GM19023 (cell line): ENCODE results near the gene ZBTB3.
A peak's percentile ranks its signal among the peaks of the same experiment; 100 is the strongest.
"Not testable (repeated sequence)": the region's sequence is repeated elsewhere in the genome, so short reads cannot be mapped to it uniquely, and the experiment has no call there.

Experiments
- ATAC-seq: cut with Tn5 transposase; IDR thresholded peaks from one replicate; pipeline ENCODE4 v1.9.1; 2021; ENCODE audit warnings: mild to moderate bottlenecking, moderate library complexity; ENCODE audit not compliant: unreplicated experiment

Gene ZBTB3

GRCh38 chr11:62757846-62758788 lies 4.2 kb upstream of the ZBTB3 start:
- no peak for ATAC-seq

GRCh38 chr11:62755086-62755615 lies 1.2 kb upstream of the ZBTB3 start:
- no peak for ATAC-seq

- ATAC-seq = no peak
These were observed 795 bp downstream of the ZBTB3 start for GRCh38 chr11:62752994-62753735.

- no peak for ATAC-seq
These were observed 1.7 kb downstream of the ZBTB3 start for GRCh38 chr11:62752177-62752785.

GRCh38 chr11:62749931-62750330 lies 4.0 kb downstream of the ZBTB3 start:
- ATAC-seq = not testable (repeated sequence)

GRCh38 chr11:62747475-62748160 lies 6.3 kb downstream of the ZBTB3 start:
- no peak for ATAC-seq

GRCh38 chr11:62737196-62737595 lies 16.8 kb downstream of the ZBTB3 start:
- no peak for ATAC-seq

- ATAC-seq = no peak
These were observed 21.1 kb downstream of the ZBTB3 start for GRCh38 chr11:62732830-62733229.

- ATAC-seq = not testable (repeated sequence)
These were observed 23.9 kb downstream of the ZBTB3 start for GRCh38 chr11:62730076-62730475.

GRCh38 chr11:62728171-62728988 lies 25.6 kb downstream of the ZBTB3 start, which contains the start of gene TTC9C:
TSS of gene TTC9C (plus strand) at chr11:62728486. CDS start at chr11:62728849, 363 bp downstream.
- ATAC-seq = peak; percentile 16

GRCh38 chr11:62727872-62728170 lies 26.1 kb downstream of the ZBTB3 start:
- peak; percentile 49 for ATAC-seq

GRCh38 chr11:62727165-62727871 lies 26.6 kb downstream of the ZBTB3 start, which contains the start of gene HNRNPUL2:
TSS of gene HNRNPUL2 (minus strand) at chr11:62727457. CDS start at chr11:62727156, 301 bp downstream.
- ATAC-seq = peak; percentile 74

- ATAC-seq = no peak
These were observed 27.1 kb downstream of the ZBTB3 start for GRCh38 chr11:62726915-62727164.

GRCh38 chr11:62726156-62726914 lies 27.6 kb downstream of the ZBTB3 start:
- ATAC-seq = no peak

GRCh38 chr11:62725646-62726045 lies 28.3 kb downstream of the ZBTB3 start:
- no peak for ATAC-seq

GRCh38 chr11:62724171-62724570 lies 29.8 kb downstream of the ZBTB3 start:
- ATAC-seq = no peak

- no peak for ATAC-seq
These were observed 32.0 kb downstream of the ZBTB3 start for GRCh38 chr11:62721994-62722393.

- ATAC-seq = no peak
These were observed 34.5 kb downstream of the ZBTB3 start for GRCh38 chr11:62719302-62719978.
